Ovary (tissue), 9 donors: ENCODE measurements around the gene FOXN1. TPM values are rescaled to one million over a fixed set of nuclear protein-coding genes. Genes with fewer than 3 reads are reported as not detected.

Experiments
- DNase-seq, 5 donors: peaks; one replicate each; pipeline ENCODE4 v3.0.0-alpha.2; 2019 to 2020
- H3K27ac ChIP-seq, 2 donors: fragments of 200-600 bp; one replicate each; pipeline versions ENCODE4 v1.5.1 to v1.8.0; 2019 to 2022
- H3K27me3 ChIP-seq: fragments of 200-600 bp; one replicate; pipeline ENCODE4 v1.8.0; 2022
- H3K36me3 ChIP-seq: fragments of 200-600 bp; sonication (generic); one replicate; pipeline ENCODE4 v1.5.1; 2019
- H3K4me1 ChIP-seq: one replicate; pipeline ENCODE4 v1.8.1; 2013; ENCODE audit warnings: mild to moderate bottlenecking, moderate library complexity; ENCODE audit not compliant: insufficient read depth
- H3K4me3 ChIP-seq: fragments of 200-600 bp; sonication (generic); one replicate; pipeline ENCODE4 v1.5.1; 2017
- H3K9me3 ChIP-seq, 2 donors: fragments of 200-600 bp in 1 of 2; sonication (generic) in 1 of 2; one replicate each; pipeline versions ENCODE4 v1.5.1 to v1.8.1; 2013 to 2019; ENCODE audit warnings: mild to moderate bottlenecking in 1 of 2, moderate library complexity in 1 of 2
- EP300 ChIP-seq: sonication (generic); formaldehyde crosslinking; IDR thresholded peaks from one replicate; pipeline ENCODE4 v1.6.1; 2017; ENCODE audit warnings: antibody characterized with exemption
- POLR2A ChIP-seq: fragments of 450-650 bp; IDR thresholded peaks from one replicate; pipeline ENCODE4 v1.6.1; 2017; ENCODE audit warnings: antibody characterized with exemption, mild to moderate bottlenecking, moderate library complexity
- WGBS, 3 donors: extraction: QIAGEN DNeasy Blood & Tissue Kit in 1 of 3; methylation state at CpG; one replicate each; pipeline versions ENCODE4 v1.1.5 to v1.1.7; 2013 to 2017; 5-methylcytosine and 5-hydroxymethylcytosine counted together
- intact Hi-C, 4 donors: fragments of 100-400 bp; cut with DNase I; formaldehyde crosslinking; loops; one replicate each; pipeline versions ENCODE4 v1.11.0 to v1.15.1; 2022 to 2023
- polyA plus RNA-seq, 2 donors: library from polyadenylated mRNA; stranded (reverse); fragments of 200-250 nt in 1 of 2; fragments of 350-450 nt in 1 of 2; fragmentation: Illumina TruSeq in 1 of 2; extraction: RNeasy Lipid Tissue Mini Kit (QIAGEN cat#74804) in 1 of 2; gene quantifications; one replicate each; pipeline ENCODE4 v1.2.3, GENCODE V29; 2013 to 2014
- total RNA-seq, 7 donors: library from RNA; depleted of rRNA in 2 of 7; stranded (reverse); fragments of >200 nt in 2 of 7; fragmentation: NEBNext Ultra II Directional in 3 of 7; extraction: Animal tissue kit (Norgen Biotek cat#: 25700) in 3 of 7; gene quantifications; one replicate each; pipeline versions ENCODE4 v1.1.0 to v1.2.4, GENCODE V29; 2016 to 2023
- TF ChIP-seq, protein P1 (sequence below), 3 donors: fragments of 450-650 bp in 2 of 3; fragments of 200-600 bp in 1 of 3; IDR thresholded peaks; one replicate each; pipeline versions ENCODE4 v1.5.1 to v1.8.0; 2016 to 2022; ENCODE audit warnings: antibody characterized with exemption in 3 of 3, mild to moderate bottlenecking in 1 of 3
- donor health status: DM: no; HTN: no; CAD: no; lungs with moderate emphysema.
- donor health status: DM: no; HTN: no; CAD: no.
- donor health status: Bipolar disorder and iron deficiency.
- donor health status: DM: yes; HTN: yes; CAD: no.
- donor health status: DM: no; HTN: no; CAD: no.
- donor health status: DM: yes; HTN: yes; CAD: no.

Gene FOXN1
- total and polyA plus RNA-seq, 9 donors = not detected

DNA sequence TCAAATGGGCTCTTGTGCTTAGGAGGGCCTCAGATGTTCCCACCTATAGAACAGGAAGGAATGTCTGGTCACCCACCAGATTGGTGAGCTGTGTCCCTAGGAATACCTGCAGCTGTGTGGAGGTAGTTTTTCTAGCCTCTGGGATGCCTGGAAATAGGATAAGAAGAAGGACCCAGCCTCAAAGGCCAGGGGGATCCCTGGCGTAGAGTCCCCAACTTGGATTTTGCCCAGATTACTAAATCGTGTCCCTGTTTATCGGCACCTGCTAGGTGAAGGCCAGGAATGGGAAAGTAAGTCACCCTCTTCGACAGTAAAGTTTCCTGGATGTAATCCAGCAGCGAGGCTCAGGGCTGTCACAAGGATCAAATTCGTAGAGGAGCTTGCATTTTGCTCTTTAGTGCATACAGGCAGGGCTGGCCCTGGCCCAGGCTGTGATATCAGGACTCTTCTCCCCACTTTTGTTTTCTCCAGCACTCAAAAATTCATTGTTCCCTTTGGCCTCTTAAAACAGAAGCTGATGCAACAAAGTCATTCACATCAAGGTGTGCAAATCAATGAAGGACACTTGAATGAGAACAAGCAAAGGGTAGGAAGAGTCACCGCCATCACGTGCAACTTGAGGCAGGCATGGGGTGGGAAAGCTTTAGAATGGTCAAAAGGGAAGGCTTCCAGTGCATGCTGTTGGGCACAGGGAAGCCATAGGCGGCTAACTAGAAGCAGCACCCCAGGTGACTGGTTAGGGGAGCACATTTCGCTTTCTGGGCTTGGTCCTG lies 25.2 kb upstream of the FOXN1 start:
- intact Hi-C loops = no loop called here
- no peak overlapping the region for H3K4me3 ChIP-seq
- TF ChIP-seq, protein P1, sequence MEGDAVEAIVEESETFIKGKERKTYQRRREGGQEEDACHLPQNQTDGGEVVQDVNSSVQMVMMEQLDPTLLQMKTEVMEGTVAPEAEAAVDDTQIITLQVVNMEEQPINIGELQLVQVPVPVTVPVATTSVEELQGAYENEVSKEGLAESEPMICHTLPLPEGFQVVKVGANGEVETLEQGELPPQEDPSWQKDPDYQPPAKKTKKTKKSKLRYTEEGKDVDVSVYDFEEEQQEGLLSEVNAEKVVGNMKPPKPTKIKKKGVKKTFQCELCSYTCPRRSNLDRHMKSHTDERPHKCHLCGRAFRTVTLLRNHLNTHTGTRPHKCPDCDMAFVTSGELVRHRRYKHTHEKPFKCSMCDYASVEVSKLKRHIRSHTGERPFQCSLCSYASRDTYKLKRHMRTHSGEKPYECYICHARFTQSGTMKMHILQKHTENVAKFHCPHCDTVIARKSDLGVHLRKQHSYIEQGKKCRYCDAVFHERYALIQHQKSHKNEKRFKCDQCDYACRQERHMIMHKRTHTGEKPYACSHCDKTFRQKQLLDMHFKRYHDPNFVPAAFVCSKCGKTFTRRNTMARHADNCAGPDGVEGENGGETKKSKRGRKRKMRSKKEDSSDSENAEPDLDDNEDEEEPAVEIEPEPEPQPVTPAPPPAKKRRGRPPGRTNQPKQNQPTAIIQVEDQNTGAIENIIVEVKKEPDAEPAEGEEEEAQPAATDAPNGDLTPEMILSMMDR (IDR thresholded peaks at IDR 0.05) = no peak
- no peak for TF ChIP-seq EP300
- no peak for TF ChIP-seq POLR2A
- no peaks in the 10 kb centered on the region for H3K27me3 ChIP-seq
- 60 to 70% (median 64%) methylated on average over 10 of the region's 10 CpGs for WGBS, 3 donors
- H3K27ac ChIP-seq = no peak overlapping the region
- no peaks in the 10 kb centered on the region for H3K9me3 ChIP-seq
- H3K36me3 ChIP-seq = no peaks in the 10 kb centered on the region
- no peak for DNase-seq
- no peaks in the 10 kb centered on the region for H3K4me1 ChIP-seq

DNA sequence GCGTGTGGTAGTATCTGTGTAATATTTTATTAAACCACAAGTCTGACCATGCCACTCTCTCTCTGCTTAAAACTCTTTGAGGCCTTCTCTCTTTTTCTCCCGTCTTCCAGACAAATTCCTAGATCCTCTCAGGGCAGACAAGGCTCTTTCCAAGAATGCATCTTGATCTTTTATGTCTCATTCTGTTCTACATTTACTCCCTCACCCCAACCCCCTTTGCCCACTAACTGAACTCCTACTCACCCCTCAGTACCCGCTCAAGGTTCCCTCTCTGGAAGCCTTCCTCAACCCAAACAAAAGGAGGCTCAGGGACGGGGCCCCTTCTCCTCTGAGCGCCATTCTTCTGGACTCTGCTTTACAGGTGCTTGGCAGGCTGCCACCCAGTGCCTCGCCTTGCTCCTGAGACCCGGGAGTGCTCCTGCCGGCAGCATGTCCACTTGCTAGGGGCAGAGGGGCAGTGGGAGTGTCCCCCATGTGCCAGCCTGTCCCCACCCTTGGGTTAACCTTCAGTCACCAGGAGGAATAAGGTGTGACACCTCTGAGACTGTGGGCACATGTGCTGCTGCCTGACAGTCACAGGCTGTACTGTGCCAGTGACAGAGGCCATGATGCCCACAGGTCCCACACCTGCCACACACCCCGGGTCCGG lies 23.5 kb upstream of the FOXN1 start:
- no peaks in the 10 kb centered on the region for H3K36me3 ChIP-seq
- DNase-seq = no peak
- TF ChIP-seq POLR2A (no peak), EP300 (no peak)
- TF ChIP-seq, protein P1 (IDR thresholded peaks at IDR 0.05) = no peak
- intact Hi-C loops = no loop called here
- H3K27me3 ChIP-seq = no peaks in the 10 kb centered on the region
- no peaks in the 10 kb centered on the region for H3K4me1 ChIP-seq
- no peaks in the 10 kb centered on the region for H3K9me3 ChIP-seq
- H3K4me3 ChIP-seq = no peak overlapping the region
- WGBS, 3 donors = 59 to 65% (median 62%) methylated on average over 10 of the region's 10 CpGs
- no peak overlapping the region for H3K27ac ChIP-seq

DNA sequence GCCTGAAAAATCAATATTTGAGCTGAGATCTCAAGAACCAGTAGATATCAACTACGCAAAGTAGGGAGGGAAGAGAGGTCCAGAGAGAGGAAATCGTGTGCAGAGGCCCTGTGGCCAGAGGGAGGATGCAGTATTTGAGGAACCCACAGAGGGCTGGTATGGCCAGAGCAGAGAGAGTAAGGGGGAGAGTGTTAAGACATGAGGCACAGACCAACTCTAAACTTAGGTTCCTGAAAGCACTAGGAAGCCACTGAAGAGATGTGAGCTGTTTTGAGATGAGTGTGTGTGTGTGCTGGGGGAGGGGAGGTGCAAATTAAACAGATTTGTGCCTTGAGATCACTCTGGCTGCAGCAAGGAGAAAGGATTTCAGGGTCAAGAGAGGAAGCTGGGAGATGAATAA lies 21.9 kb upstream of the FOXN1 start:
- WGBS, 3 donors = 60 to 63% (median 62%) methylated on average over 2 of the region's 2 CpGs
- Histone ChIP-seq H3K36me3 (no peaks in the 10 kb centered on the region), H3K27me3 (no peaks in the 10 kb centered on the region), H3K9me3 (no peaks in the 10 kb centered on the region), H3K27ac (no peak overlapping the region), H3K4me3 (no peak overlapping the region), H3K4me1 (no peaks in the 10 kb centered on the region)
- no peak for DNase-seq
- intact Hi-C loops = no loop called here
- TF ChIP-seq EP300 = no peak

DNA sequence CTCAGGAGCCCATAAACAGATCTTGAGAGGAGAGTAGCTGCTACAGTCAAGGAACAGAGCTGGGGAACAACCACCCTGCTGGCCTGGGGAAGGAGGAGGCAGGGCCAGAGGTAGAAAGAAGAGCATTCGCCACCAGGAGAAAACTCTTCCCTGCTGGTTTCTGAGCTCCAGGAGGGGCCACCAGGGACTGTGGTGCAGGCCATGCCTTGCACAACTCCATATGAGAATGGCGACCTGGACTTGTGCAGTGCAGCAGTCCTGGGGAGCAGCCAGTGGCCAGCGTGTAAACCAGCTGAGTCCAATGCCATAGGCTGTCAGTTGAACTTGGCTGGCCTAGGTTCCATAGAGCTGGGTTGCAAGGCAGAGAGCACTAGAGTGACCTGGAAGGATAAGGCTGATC lies 21.1 kb upstream of the FOXN1 start:
- no peaks in the 10 kb centered on the region for H3K4me1 ChIP-seq
- H3K27ac ChIP-seq = no peak overlapping the region
- intact Hi-C loops = no loop called here
- H3K36me3 ChIP-seq = no peaks in the 10 kb centered on the region
- no peaks in the 10 kb centered on the region for H3K9me3 ChIP-seq
- H3K27me3 ChIP-seq = no peaks in the 10 kb centered on the region
- DNase-seq = no peak
- H3K4me3 ChIP-seq = no peak overlapping the region
- 77 to 80% (median 79%) methylated on average over 3 of the region's 3 CpGs for WGBS, 3 donors
- TF ChIP-seq EP300 = no peak
- TF ChIP-seq POLR2A = no peak
- TF ChIP-seq, protein P1 (IDR thresholded peaks at IDR 0.05) = no peak
